GM12873 (cell line): ENCODE data around the gene TTC39C.

Source experiments
- TF ChIP-seq, protein P1 (sequence below): IDR thresholded peaks from 2 replicates; pipeline ENCODE4 v1.5.1; 2012; ENCODE audit warnings: low read depth, mild to moderate bottlenecking, moderate library complexity, low read length, control low read depth; ENCODE audit not compliant: insufficient read depth; ENCODE audit errors: missing control alignments

TTC39C gene

DNA sequence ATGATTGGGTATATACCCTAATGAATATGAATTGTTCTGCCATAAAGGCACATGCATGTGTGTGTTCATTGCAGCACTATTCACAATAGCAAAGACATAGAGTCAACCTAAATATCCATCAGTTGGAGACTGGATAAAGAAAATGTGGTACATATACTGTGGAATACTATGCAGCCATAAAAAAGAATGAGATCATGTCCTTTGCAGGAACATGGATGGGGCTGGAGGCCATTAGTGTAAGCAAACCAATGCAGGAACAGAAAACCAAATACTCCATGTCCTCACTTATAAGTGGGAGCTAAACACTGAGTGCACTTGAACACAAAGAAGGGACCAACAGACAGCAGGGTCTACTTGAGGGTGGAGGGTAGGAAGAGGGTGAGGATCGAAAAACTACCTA lies 43.2 kb downstream of the TTC39C start:
- TF ChIP-seq, protein P1, sequence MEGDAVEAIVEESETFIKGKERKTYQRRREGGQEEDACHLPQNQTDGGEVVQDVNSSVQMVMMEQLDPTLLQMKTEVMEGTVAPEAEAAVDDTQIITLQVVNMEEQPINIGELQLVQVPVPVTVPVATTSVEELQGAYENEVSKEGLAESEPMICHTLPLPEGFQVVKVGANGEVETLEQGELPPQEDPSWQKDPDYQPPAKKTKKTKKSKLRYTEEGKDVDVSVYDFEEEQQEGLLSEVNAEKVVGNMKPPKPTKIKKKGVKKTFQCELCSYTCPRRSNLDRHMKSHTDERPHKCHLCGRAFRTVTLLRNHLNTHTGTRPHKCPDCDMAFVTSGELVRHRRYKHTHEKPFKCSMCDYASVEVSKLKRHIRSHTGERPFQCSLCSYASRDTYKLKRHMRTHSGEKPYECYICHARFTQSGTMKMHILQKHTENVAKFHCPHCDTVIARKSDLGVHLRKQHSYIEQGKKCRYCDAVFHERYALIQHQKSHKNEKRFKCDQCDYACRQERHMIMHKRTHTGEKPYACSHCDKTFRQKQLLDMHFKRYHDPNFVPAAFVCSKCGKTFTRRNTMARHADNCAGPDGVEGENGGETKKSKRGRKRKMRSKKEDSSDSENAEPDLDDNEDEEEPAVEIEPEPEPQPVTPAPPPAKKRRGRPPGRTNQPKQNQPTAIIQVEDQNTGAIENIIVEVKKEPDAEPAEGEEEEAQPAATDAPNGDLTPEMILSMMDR = no peak

DNA sequence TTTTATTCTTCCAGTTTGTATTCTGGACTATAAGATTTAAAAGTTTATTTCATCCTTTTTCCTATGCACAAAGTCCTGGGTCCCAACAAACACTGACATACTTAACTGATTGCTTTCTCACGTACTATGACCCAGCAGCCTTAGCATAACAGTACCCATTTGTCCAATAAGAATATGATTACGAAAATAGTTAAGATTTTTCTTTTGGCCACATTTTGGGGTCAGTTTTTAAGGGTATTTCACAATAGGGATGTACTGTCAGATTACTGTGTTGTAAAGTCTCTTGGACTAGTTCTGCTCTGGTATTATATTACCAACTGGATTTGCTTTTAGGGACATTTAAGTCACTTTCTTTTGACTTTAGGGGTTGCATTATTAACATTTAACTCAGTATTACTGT lies 46.1 kb downstream of the TTC39C start:
- TF ChIP-seq, protein P1 = no peak

DNA sequence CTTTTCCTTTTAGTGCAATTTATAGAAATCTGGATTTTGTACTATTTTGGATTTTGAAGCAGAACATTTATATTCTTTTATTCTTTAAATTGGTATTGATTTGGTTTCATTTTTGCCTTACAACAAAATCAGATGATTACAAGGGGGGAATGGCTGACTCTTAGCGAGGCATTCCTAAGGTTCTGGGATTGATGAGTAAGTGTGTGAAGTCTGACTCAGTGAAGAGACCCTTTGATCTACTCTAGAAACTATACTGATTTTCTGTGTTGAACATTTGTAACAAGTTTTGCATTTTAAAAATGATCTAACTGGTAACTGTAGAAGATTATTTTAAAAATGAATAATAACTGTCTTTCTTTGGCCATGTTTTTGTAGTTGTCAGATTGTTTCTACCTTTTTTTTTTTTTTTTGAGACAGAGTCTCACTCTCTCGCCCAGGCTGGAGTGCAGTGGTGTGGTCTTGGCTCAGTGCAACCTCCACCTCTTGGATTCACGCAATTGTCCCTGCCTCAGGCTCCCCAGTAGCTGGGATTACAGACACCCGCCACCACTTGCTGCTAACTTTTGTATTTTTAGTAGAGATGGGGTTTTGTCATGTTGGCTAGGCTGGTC lies 48.7 kb downstream of the TTC39C start:
- TF ChIP-seq, protein P1 = no peak

DNA sequence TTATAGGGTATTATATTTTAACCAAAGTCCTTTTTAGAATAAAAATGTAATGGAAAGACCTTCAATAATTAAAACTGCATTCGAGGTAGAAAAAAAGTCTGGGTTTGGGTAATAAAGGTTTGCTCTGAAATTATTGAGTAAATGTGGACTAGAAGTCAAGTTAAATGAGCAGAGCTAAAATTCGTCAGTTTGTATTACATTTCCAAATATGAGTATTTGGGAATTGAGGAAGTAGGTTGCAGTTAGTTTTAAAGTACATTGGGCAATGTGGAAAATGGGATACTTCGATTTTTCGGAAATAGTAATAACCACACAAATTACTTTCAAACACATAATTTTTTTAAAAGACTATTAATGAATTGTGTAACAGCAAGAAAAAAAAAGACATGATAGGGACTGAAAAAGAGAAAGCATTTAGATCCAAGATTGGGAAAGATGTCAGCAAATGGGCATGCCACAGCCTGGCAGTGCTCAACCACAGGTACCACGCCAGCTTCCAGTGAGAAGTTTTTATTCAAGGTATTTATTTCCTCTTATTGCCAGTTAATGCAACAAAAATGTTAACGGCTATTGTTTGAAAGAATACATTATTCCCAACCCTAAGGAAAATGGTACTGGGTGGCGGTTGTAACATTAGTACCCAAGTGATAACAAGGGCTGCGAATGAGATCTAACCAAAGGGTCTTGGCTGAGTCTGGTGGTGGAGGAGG lies 50.0 kb downstream of the TTC39C start:
- TF ChIP-seq, protein P1 = no peak

DNA sequence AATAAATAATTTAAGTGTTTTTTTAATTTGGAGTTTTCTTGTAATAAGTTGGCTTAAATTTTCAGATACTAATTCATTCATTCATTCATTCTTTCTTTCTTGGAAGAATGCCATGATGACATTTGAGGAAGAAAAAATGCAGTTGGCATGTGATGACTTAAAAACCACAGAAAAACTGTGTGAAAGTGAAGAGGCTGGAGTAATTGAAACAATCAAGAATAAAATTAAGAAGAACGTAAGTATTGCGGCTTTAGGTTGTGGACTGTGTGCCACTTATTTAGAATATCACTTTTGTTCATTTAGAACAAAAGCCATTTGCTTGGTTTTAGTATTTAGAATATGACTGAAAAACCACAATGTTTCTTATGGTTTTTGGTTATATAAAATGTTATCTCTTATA lies 51.4 kb downstream of the TTC39C start:
- TF ChIP-seq, protein P1 = no peak

DNA sequence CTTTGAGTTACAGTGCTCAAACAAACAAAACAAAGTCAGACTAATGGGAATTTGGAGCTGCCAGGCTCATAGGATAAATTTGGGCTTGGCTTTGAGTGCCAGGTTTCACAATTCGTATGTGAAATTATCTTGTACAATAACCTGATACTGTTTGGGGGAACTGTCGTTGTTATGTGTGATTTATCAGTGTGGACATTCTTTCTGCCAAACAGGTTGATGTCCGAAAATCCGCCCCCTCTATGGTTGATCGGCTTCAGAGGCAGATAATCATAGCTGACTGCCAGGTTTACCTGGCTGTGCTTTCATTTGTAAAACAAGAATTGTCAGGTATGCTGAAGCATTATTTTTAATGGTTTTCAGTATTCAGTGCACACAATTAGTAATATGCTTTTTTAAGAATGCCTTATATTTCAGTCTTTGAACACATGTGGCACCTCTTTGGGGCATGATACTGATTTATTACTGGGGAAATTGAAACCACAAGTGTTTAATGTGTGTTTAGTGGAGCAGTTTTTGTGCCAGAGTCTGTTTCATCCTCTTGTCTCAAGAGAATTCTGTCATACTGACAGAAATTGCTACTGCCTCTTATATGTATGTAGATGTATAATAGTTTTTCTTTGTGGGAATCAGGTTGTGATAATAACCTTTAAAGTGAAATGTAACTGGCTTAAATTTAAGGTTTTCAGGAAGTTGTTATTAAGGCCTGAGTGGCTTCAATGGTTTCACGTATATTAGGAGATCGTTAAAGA lies 54.6 kb downstream of the TTC39C start:
- TF ChIP-seq, protein P1 = no peak

DNA sequence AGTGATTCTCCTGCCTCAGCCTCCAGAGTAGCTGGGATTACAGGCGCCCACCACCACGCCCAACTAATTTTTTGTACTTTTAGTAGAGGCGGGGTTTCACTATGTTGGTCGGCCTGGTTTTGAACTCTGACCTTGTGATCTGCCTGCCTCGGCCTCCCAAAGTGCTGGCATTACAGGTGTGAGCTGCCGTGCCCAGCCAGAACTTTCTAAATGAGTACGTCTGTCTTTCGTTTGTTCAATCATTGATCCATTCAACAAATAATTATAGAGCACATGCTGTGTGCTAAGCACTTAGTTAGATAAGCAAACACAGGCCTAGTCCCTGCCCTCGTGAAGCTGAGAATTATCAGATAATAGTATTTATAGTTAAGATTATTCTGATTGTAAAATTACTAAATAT lies 56.5 kb downstream of the TTC39C start:
- TF ChIP-seq, protein P1 = no peak
